Dendritic cell treated with granulocyte-macrophage colony-stimulating factor and Interleukin-4, amounts not matched to agents 40 ng/mL and 50 ng/mL, for 4 days (primary cell): ENCODE measurements around the gene NKX2-8.

Source experiments
- H3K27ac Mint-ChIP-seq: one replicate; pipeline ENCODE4 v1.8.0; 2022; ENCODE audit warnings: mild to moderate bottlenecking, mixed read lengths
- H3K27me3 Mint-ChIP-seq: one replicate; pipeline ENCODE4 v1.8.0; 2022; ENCODE audit warnings: mild to moderate bottlenecking, mixed read lengths
- H3K36me3 Mint-ChIP-seq: one replicate; pipeline ENCODE4 v1.8.0; 2022; ENCODE audit warnings: low read depth, mixed read lengths
- H3K4me1 Mint-ChIP-seq: one replicate; pipeline ENCODE4 v1.8.0; 2022; ENCODE audit warnings: low read depth, mixed read lengths
- H3K4me3 Mint-ChIP-seq: one replicate; pipeline ENCODE4 v1.8.0; 2022; ENCODE audit warnings: mild to moderate bottlenecking, moderate library complexity, mixed read lengths
- H3K9me3 Mint-ChIP-seq: one replicate; pipeline ENCODE4 v1.8.0; 2022; ENCODE audit warnings: mixed read lengths
- intact Hi-C: fragments of 100-400 bp; cut with micrococcal nuclease; formaldehyde crosslinking; loops from one replicate; pipeline ENCODE4 v1.15.0; 2022

NKX2-8 gene

GRCh38 chr14:36588119-36588518, 5.7 kb upstream of the NKX2-8 start:
- intact Hi-C loops = no loop called here
- H3K27ac Mint-ChIP-seq = no peak overlapping the region
- H3K36me3 Mint-ChIP-seq = no peaks in the 10 kb centered on the region
- H3K27me3 Mint-ChIP-seq = peaks cover 64% of the 10 kb centered on the region
- no peaks in the 10 kb centered on the region for H3K9me3 Mint-ChIP-seq
- no peak overlapping the region for H3K4me3 Mint-ChIP-seq
- no peaks in the 10 kb centered on the region for H3K4me1 Mint-ChIP-seq

GRCh38 chr14:36585100-36585499, 2.7 kb upstream of the NKX2-8 start:
- H3K9me3 Mint-ChIP-seq = no peaks in the 10 kb centered on the region
- H3K4me3 Mint-ChIP-seq = no peak overlapping the region
- intact Hi-C loops = no loop called here
- H3K27ac Mint-ChIP-seq = no peak overlapping the region
- H3K4me1 Mint-ChIP-seq = no peaks in the 10 kb centered on the region
- no peaks in the 10 kb centered on the region for H3K36me3 Mint-ChIP-seq
- peaks cover 75% of the 10 kb centered on the region for H3K27me3 Mint-ChIP-seq

GRCh38 chr14:36583893-36584811, 1.7 kb upstream of the NKX2-8 start:
- Mint-ChIP-seq H3K27me3 (peaks cover 78% of the 10 kb centered on the region), H3K9me3 (no peaks in the 10 kb centered on the region), H3K27ac (no peak overlapping the region), H3K4me1 (no peaks in the 10 kb centered on the region), H3K36me3 (no peaks in the 10 kb centered on the region), H3K4me3 (no peak overlapping the region)
- intact Hi-C loops = no loop called here

- Mint-ChIP-seq H3K27ac (no peak overlapping the region), H3K36me3 (no peaks in the 10 kb centered on the region), H3K9me3 (no peaks in the 10 kb centered on the region), H3K4me3 (no peak overlapping the region), H3K4me1 (no peaks in the 10 kb centered on the region), H3K27me3 (peaks cover 79% of the 10 kb centered on the region)
- intact Hi-C loops = no loop called here
Observed at GRCh38 chr14:36583242-36583892, 953 bp upstream of the NKX2-8 start.

GRCh38 chr14:36582874-36583241, 444 bp upstream of the NKX2-8 start:
- peaks cover 82% of the 10 kb centered on the region for H3K27me3 Mint-ChIP-seq
- no peaks in the 10 kb centered on the region for H3K36me3 Mint-ChIP-seq
- no peak overlapping the region for H3K27ac Mint-ChIP-seq
- intact Hi-C loops = no loop called here
- no peaks in the 10 kb centered on the region for H3K9me3 Mint-ChIP-seq
- H3K4me1 Mint-ChIP-seq = no peaks in the 10 kb centered on the region
- H3K4me3 Mint-ChIP-seq = no peak overlapping the region

- Mint-ChIP-seq H3K36me3 (no peaks in the 10 kb centered on the region), H3K27me3 (peaks cover 82% of the 10 kb centered on the region), H3K27ac (no peak overlapping the region), H3K4me1 (no peaks in the 10 kb centered on the region), H3K4me3 (no peak overlapping the region), H3K9me3 (no peaks in the 10 kb centered on the region)
- intact Hi-C loops = no loop called here
Observed at GRCh38 chr14:36580856-36581831, 1.3 kb downstream of the NKX2-8 start.

- no peaks in the 10 kb centered on the region for H3K36me3 Mint-ChIP-seq
- peaks cover 77% of the 10 kb centered on the region for H3K27me3 Mint-ChIP-seq
- no peaks in the 10 kb centered on the region for H3K4me1 Mint-ChIP-seq
- H3K27ac Mint-ChIP-seq = no peak overlapping the region
- H3K4me3 Mint-ChIP-seq = no peak overlapping the region
- H3K9me3 Mint-ChIP-seq = no peaks in the 10 kb centered on the region
- intact Hi-C loops = no loop called here
Observed at GRCh38 chr14:36580141-36580855, 2.1 kb downstream of the NKX2-8 start.

GRCh38 chr14:36579573-36580140, 2.8 kb downstream of the NKX2-8 start:
- intact Hi-C loops = no loop called here
- Mint-ChIP-seq H3K36me3 (no peaks in the 10 kb centered on the region), H3K9me3 (no peaks in the 10 kb centered on the region), H3K4me3 (no peak overlapping the region), H3K27me3 (peaks cover 70% of the 10 kb centered on the region), H3K27ac (no peak overlapping the region), H3K4me1 (no peaks in the 10 kb centered on the region)

- Mint-ChIP-seq H3K36me3 (no peaks in the 10 kb centered on the region), H3K27ac (no peak overlapping the region), H3K4me1 (no peaks in the 10 kb centered on the region), H3K4me3 (no peak overlapping the region), H3K9me3 (no peaks in the 10 kb centered on the region), H3K27me3 (peaks cover 65% of the 10 kb centered on the region)
- intact Hi-C loops = no loop called here
Observed at GRCh38 chr14:36579001-36579555, 3.3 kb downstream of the NKX2-8 start.

- peaks cover 18% of the 10 kb centered on the region for H3K27me3 Mint-ChIP-seq
- no peaks in the 10 kb centered on the region for H3K4me1 Mint-ChIP-seq
- intact Hi-C loops = no loop called here
- no peak overlapping the region for H3K27ac Mint-ChIP-seq
- no peak overlapping the region for H3K4me3 Mint-ChIP-seq
- H3K36me3 Mint-ChIP-seq = no peaks in the 10 kb centered on the region
- H3K9me3 Mint-ChIP-seq = no peaks in the 10 kb centered on the region
Observed at GRCh38 chr14:36570065-36570464, 12.3 kb downstream of the NKX2-8 start.

- intact Hi-C loops = loop anchor here (5.0 to 10.0 kb wide), 2 partner anchors 350 to 682 kb away; no protein-coding TSS in a partner anchor
- H3K36me3 Mint-ChIP-seq = no peaks in the 10 kb centered on the region
- no peaks in the 10 kb centered on the region for H3K4me1 Mint-ChIP-seq
- no peaks in the 10 kb centered on the region for H3K9me3 Mint-ChIP-seq
- no peak overlapping the region for H3K27ac Mint-ChIP-seq
- H3K4me3 Mint-ChIP-seq = no peak overlapping the region
- H3K27me3 Mint-ChIP-seq = peaks cover 4% of the 10 kb centered on the region
Observed at GRCh38 chr14:36556811-36557433, 25.5 kb downstream of the NKX2-8 start.

GRCh38 chr14:36555998-36556743, 26.2 kb downstream of the NKX2-8 start:
- H3K4me3 Mint-ChIP-seq = no peak overlapping the region
- no peak overlapping the region for H3K27ac Mint-ChIP-seq
- H3K4me1 Mint-ChIP-seq = no peaks in the 10 kb centered on the region
- no peaks in the 10 kb centered on the region for H3K36me3 Mint-ChIP-seq
- peaks cover 4% of the 10 kb centered on the region for H3K27me3 Mint-ChIP-seq
- intact Hi-C loops = loop anchor here (5.0 to 10.0 kb wide), 2 partner anchors 349 to 681 kb away; no protein-coding TSS in a partner anchor
- H3K9me3 Mint-ChIP-seq = no peaks in the 10 kb centered on the region
